ENCODE data around the gene GPN2. TPM values are rescaled to one million over a fixed set of nuclear protein-coding genes. Genes with fewer than 3 reads are reported as not detected.
"Not testable (repeated sequence)": the region's sequence is repeated elsewhere in the genome, so short reads cannot be mapped to it uniquely, and the experiment has no call there.

The GPN2 gene
- total RNA-seq, 2 experiments from 2014 or later, result 19.8 to 20.7 TPM

DNA sequence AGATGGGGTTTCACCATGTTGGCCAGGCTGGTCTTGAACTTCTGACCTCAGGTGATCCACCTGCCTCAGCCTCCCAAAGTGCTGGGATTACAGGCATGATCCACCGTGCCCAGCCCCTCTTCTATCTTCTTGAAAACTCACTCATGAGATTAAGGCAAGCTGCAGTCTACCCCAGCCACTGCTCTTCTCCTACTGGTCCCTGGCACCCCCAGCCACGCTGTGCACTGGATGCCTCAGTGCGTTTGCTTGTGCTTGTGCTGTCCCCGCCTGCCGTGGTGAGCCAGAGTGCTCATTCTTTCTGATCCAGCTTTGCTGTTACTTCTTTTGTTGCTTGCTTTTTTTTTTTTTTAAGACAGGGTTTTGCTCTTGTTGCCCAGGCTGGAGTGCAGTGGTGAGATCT is 52.4 kb downstream of the GPN2 start:
- H3K27ac Mint-ChIP-seq; DNase-seq; H3K4me3 Mint-ChIP-seq; H3K27me3 Mint-ChIP-seq (ENCODE audit: low read depth); intact Hi-C loops (cut with micrococcal nuclease); H3K9me3 Mint-ChIP-seq: not testable (repeated sequence)
- CTCF ChIA-PET, result interaction anchor here (0.8 to 1.8 kb wide), 4 partner anchors 17 to 42 kb away, joined by 3 to 5 read pairs (median 4); no protein-coding TSS in a partner anchor
- H3K4me1 Mint-ChIP-seq (ENCODE audit: low read depth), result peaks cover 28% of the 10 kb centered on the region
- H3K36me3 Mint-ChIP-seq (ENCODE audit: low read depth), result peaks cover 47% of the 10 kb centered on the region

- intact Hi-C loops (cut with micrococcal nuclease), result loop anchor here (1.0 kb wide), 3 partner anchors 23 to 43 kb away; no protein-coding TSS in a partner anchor
- Mint-ChIP-seq H3K9me3 (no peaks in the 10 kb centered on the region), H3K27me3 (ENCODE audit: low read depth) (no peaks in the 10 kb centered on the region), H3K27ac (peak overlapping the region; percentile 96), H3K4me1 (ENCODE audit: low read depth) (peaks cover 59% of the 10 kb centered on the region), H3K4me3 (peak overlapping the region; percentile 57), H3K36me3 (ENCODE audit: low read depth) (peaks cover 46% of the 10 kb centered on the region)
- CTCF ChIA-PET, result interaction anchor here (0.5 to 4.5 kb wide), 15 partner anchors 10 to 251 kb away, joined by 3 to 26 read pairs (median 5); no protein-coding TSS in a partner anchor
- peak; percentile 96 for DNase-seq
These were observed 56.4 kb downstream of the GPN2 start for GRCh38 chr1:26833432-26834405.

GRCh38 chr1:26832249-26832960 is 57.7 kb downstream of the GPN2 start:
- H3K36me3 Mint-ChIP-seq (ENCODE audit: low read depth), result peaks cover 45% of the 10 kb centered on the region
- DNase-seq, result no peak
- CTCF ChIA-PET, result interaction anchor here (0.9 to 4.5 kb wide), 14 partner anchors 12 to 230 kb away, joined by 3 to 26 read pairs (median 6); partner anchors contain the start of gene SFN
- no peaks in the 10 kb centered on the region for H3K27me3 Mint-ChIP-seq (ENCODE audit: low read depth)
- intact Hi-C loops (cut with micrococcal nuclease), result no loop called here
- peaks cover 68% of the 10 kb centered on the region for H3K4me1 Mint-ChIP-seq (ENCODE audit: low read depth)
- no peaks in the 10 kb centered on the region for H3K9me3 Mint-ChIP-seq
- H3K27ac Mint-ChIP-seq, result peak overlapping the region; percentile 96
- H3K4me3 Mint-ChIP-seq, result no peak overlapping the region

DNA sequence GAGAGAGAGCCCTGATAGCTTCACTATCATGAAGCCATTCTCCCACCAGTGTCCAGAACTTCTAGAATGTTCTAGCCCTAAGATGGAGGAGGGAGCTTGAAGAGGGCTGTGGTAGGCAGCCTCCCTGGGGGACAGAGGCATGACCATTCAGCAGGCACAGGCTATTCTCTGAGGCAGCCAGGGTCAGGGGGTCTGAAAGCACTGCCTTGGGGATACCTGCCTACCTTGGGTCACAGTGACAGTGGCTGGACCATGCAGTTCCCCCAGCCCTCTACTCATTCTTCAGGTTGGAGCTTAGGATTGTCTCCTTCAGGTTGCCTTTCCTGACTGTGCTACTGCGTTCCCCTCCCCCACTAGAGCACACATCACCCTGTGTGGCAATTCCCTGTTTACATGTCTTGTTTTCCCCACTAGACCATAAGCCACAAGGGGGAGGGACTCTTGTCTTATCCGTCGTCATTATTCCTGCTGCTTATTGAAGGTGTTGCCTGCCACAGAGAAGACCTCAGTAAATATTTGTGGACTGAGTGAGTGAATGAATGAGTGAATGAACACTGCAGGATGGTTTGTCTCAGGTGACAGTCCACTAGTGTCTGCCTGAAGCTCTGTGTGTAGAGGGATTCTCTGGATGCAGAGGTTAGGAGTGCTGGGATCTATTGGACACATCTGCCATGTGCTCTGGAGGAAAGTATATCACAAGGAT is 58.4 kb downstream of the GPN2 start:
- H3K27me3 Mint-ChIP-seq (ENCODE audit: low read depth), result no peaks in the 10 kb centered on the region
- intact Hi-C loops (cut with micrococcal nuclease), result no loop called here
- H3K4me3 Mint-ChIP-seq, result no peak overlapping the region
- no peaks in the 10 kb centered on the region for H3K9me3 Mint-ChIP-seq
- no peak for DNase-seq
- H3K36me3 Mint-ChIP-seq (ENCODE audit: low read depth), result peaks cover 47% of the 10 kb centered on the region
- peaks cover 70% of the 10 kb centered on the region for H3K4me1 Mint-ChIP-seq (ENCODE audit: low read depth)
- CTCF ChIA-PET, result interaction anchor here (0.9 to 4.5 kb wide), 9 partner anchors 11 to 229 kb away, joined by 3 to 26 read pairs (median 5); partner anchors contain the start of gene SFN
- peak overlapping the region; percentile 96 for H3K27ac Mint-ChIP-seq

- Mint-ChIP-seq H3K27ac (peak overlapping the region; percentile 48), H3K36me3 (ENCODE audit: low read depth) (peaks cover 43% of the 10 kb centered on the region), H3K9me3 (no peaks in the 10 kb centered on the region), H3K4me1 (ENCODE audit: low read depth) (peaks cover 69% of the 10 kb centered on the region), H3K27me3 (ENCODE audit: low read depth) (no peaks in the 10 kb centered on the region), H3K4me3 (no peak overlapping the region)
- CTCF ChIA-PET, result interaction anchor here (1.6 to 4.5 kb wide), 2 partner anchors 10 to 31 kb away, joined by 3 to 26 read pairs; no protein-coding TSS in a partner anchor
- intact Hi-C loops (cut with micrococcal nuclease), result no loop called here
- no peak for DNase-seq
These were observed 59.0 kb downstream of the GPN2 start for GRCh38 chr1:26831059-26831458.

- Mint-ChIP-seq H3K4me1 (ENCODE audit: low read depth) (peaks cover 74% of the 10 kb centered on the region), H3K9me3 (no peaks in the 10 kb centered on the region), H3K4me3 (peak overlapping the region; percentile 87), H3K27me3 (ENCODE audit: low read depth) (no peaks in the 10 kb centered on the region), H3K36me3 (ENCODE audit: low read depth) (peaks cover 33% of the 10 kb centered on the region), H3K27ac (peak overlapping the region; percentile 85)
- DNase-seq, result no peak
- CTCF ChIA-PET, result interaction anchor here (1.0 to 1.3 kb wide), 2 partner anchors 39 to 329 kb away, joined by 3 to 5 read pairs; no protein-coding TSS in a partner anchor
- intact Hi-C loops (cut with micrococcal nuclease), result no loop called here
These were observed 60.7 kb downstream of the GPN2 start for GRCh38 chr1:26829184-26829911.

- CTCF ChIA-PET, result interaction anchor here (0.9 to 1.6 kb wide), 4 partner anchors 18 to 226 kb away, joined by 3 to 10 read pairs (median 4); no protein-coding TSS in a partner anchor
- no peaks in the 10 kb centered on the region for H3K9me3 Mint-ChIP-seq
- H3K4me1 Mint-ChIP-seq (ENCODE audit: low read depth), result peaks cover 66% of the 10 kb centered on the region
- DNase-seq, result peak; percentile 57
- H3K4me3 Mint-ChIP-seq, result peak overlapping the region; percentile 87
- H3K27ac Mint-ChIP-seq, result peak overlapping the region; percentile 85
- H3K36me3 Mint-ChIP-seq (ENCODE audit: low read depth), result peaks cover 28% of the 10 kb centered on the region
- H3K27me3 Mint-ChIP-seq (ENCODE audit: low read depth), result no peaks in the 10 kb centered on the region
- intact Hi-C loops (cut with micrococcal nuclease), result no loop called here
These were observed 61.6 kb downstream of the GPN2 start for GRCh38 chr1:26828411-26828991.

DNA sequence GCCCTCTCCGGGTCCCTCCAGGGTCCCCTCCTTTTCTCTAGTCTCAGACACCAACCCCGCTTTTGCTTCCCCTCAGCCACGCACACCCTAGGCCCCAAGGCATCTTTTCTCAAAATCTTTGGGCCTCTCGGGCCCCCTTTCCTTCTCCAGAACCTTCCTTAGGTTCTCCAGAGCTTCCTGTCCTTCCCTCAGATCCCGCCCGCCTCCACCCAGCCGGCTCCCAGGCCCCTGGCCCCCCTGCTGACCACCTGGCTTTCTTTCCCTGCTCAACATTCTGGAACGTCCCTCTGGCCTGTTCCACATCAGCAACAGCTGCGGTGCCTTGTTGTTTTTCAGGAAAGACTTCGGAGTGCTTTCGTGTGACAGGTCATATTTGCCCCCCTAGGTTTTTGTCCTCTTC is 62.4 kb downstream of the GPN2 start:
- Mint-ChIP-seq H3K27me3 (ENCODE audit: low read depth) (no peaks in the 10 kb centered on the region), H3K9me3 (no peaks in the 10 kb centered on the region), H3K4me3 (peak overlapping the region; percentile 87), H3K4me1 (ENCODE audit: low read depth) (peaks cover 61% of the 10 kb centered on the region), H3K36me3 (ENCODE audit: low read depth) (peaks cover 23% of the 10 kb centered on the region), H3K27ac (peak overlapping the region; percentile 85)
- CTCF ChIA-PET, result interaction anchor here (1.6 kb wide), 2 partner anchors 17 to 225 kb away, joined by 4 to 10 read pairs; no protein-coding TSS in a partner anchor
- intact Hi-C loops (cut with micrococcal nuclease), result no loop called here
- no peak for DNase-seq

DNA sequence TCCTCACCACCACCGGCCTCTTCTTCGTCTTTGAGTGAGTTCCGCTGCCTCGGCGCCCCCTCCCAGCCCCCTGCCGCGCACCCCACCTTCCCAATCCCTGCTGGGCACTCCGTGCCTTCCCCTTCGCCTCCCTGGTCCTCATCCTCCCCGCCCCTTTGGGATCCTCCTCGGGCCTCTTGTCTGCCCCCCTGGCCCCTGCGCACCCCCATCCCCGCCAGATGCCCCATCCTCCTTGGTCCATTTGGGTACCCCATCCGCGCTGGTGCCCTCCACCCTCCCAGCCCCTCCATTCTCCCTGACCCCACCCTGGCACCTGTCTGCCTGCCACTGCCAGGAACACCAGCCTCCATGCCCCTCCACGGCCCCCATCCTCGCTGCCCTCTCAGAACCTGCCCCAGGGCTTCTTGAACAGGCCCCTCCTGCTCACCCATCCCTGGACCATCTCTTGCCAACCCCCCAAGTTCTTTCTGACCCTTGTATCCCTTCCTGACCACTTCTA is 62.9 kb downstream of the GPN2 start:
- no peak for DNase-seq
- intact Hi-C loops (cut with micrococcal nuclease), result no loop called here
- peaks cover 56% of the 10 kb centered on the region for H3K4me1 Mint-ChIP-seq (ENCODE audit: low read depth)
- peak overlapping the region; percentile 87 for H3K4me3 Mint-ChIP-seq
- H3K27me3 Mint-ChIP-seq (ENCODE audit: low read depth), result no peaks in the 10 kb centered on the region
- CTCF ChIA-PET, result interaction anchor here (1.6 kb wide), 2 partner anchors 17 to 225 kb away, joined by 4 to 10 read pairs; no protein-coding TSS in a partner anchor
- H3K9me3 Mint-ChIP-seq, result no peaks in the 10 kb centered on the region
- H3K36me3 Mint-ChIP-seq (ENCODE audit: low read depth), result peaks cover 21% of the 10 kb centered on the region
- peak overlapping the region; percentile 85 for H3K27ac Mint-ChIP-seq

DNA sequence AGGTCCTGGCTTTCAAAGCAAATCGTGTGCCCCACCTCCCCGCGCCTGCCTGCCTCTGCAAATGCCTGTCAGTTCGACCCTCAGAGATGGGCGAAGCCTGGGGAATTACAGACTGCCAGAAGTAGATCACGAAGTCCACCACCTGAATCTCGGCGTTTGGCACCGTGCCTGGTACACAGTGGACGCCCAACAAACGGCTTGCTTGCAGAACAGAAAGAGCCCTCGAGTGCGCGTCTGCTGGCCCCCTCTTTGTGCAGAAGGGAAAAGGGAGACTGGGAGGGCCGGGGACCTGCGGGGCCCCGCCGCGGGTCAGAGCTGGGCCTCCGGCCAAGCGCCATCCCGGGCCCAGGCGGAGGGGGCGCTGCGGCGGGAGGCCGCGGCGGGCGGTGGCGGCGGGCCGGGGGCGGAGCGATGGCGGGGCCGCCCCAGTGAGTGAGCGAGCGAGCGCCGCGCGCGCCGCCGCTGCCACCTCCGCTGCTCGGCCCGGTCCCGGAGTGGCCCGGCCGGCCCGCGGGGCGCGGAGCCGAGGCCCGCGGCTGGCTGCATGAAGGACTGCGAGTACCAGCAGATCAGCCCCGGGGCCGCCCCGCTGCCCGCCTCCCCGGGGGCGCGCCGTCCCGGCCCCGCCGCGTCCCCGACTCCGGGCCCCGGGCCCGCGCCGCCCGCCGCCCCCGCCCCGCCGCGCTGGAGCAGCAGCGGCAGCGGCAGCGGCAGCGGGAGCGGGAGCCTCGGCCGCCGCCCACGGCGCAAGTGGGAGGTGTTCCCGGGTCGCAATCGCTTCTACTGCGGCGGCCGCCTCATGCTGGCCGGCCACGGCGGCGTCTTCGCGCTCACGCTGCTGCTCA is 63.6 kb downstream of the GPN2 start, which contains the start of gene ZDHHC18:
ZDHHC18 (plus strand) TSS at position 428 of the 845 bp plus-strand sequence; CDS start at position 545, 117 bp downstream.
- Mint-ChIP-seq H3K4me3 (peak within 1 kb of the TSS; percentile 88), H3K36me3 (ENCODE audit: low read depth) (peaks cover 19% of the 10 kb centered on the region), H3K27ac (peak within 1 kb of the TSS; percentile 93), H3K27me3 (ENCODE audit: low read depth) (no peaks in the 10 kb centered on the region), H3K4me1 (ENCODE audit: low read depth) (peaks cover 50% of the 10 kb centered on the region), H3K9me3 (no peaks in the 10 kb centered on the region)
- CTCF ChIA-PET, result no interaction called here
- intact Hi-C loops (cut with micrococcal nuclease), result no loop called here
- DNase-seq, result peak; percentile 66

Data from activated naive CD4-positive, alpha-beta T cell treated with anti-CD3 and anti-CD28 coated beads for 36 hours (primary cell).